H9 (cell line): ENCODE data around the gene ARHGAP15. TPM values are rescaled to one million over a fixed set of nuclear protein-coding genes. Genes with fewer than 3 reads are reported as not detected.

Experiments
- DNase-seq: peaks from one replicate; pipeline ENCODE4 v3.0.0-alpha.2; 2017
- H2AFZ ChIP-seq: one replicate; pipeline ENCODE4 v1.6.1; 2013; ENCODE audit warnings: mild to moderate bottlenecking, low read length, control low read depth, moderate library complexity
- H2AK5ac ChIP-seq: 2 replicates; pipeline ENCODE4 v1.6.1; 2013; ENCODE audit warnings: low read length, control low read depth, mixed read lengths; ENCODE audit not compliant: insufficient read length
- H2BK120ac ChIP-seq: one replicate; pipeline ENCODE4 v1.6.1; 2013; ENCODE audit warnings: low read depth, mild to moderate bottlenecking, low read length, control low read depth, inconsistent platforms; ENCODE audit not compliant: poor library complexity, severe bottlenecking
- H2BK12ac ChIP-seq: 2 replicates; pipeline ENCODE4 v1.6.1; 2013; ENCODE audit warnings: low read length, control low read depth, mixed read lengths, low read depth; ENCODE audit not compliant: insufficient read length
- H2BK15ac ChIP-seq: 2 replicates; pipeline ENCODE4 v1.6.1; 2013; ENCODE audit warnings: low read depth, low read length, control low read depth
- H2BK20ac ChIP-seq: one replicate; pipeline ENCODE4 v1.6.1; 2013; ENCODE audit warnings: low read depth, mild to moderate bottlenecking, low read length, control low read depth, inconsistent platforms; ENCODE audit not compliant: poor library complexity, severe bottlenecking
- H2BK5ac ChIP-seq: 2 replicates; pipeline ENCODE4 v1.6.1; 2013; ENCODE audit warnings: low read length, control low read depth, mixed read lengths; ENCODE audit not compliant: insufficient read length
- H3K14ac ChIP-seq: 2 replicates; pipeline ENCODE4 v1.6.1; 2013; ENCODE audit warnings: low read length, control low read depth; ENCODE audit not compliant: insufficient read depth
- H3K18ac ChIP-seq: 2 replicates; pipeline ENCODE4 v1.6.1; 2013; ENCODE audit warnings: low read depth, mild to moderate bottlenecking, mixed read lengths, low read length, control low read depth; ENCODE audit not compliant: insufficient read length
- H3K23ac ChIP-seq: 2 replicates; pipeline ENCODE4 v1.6.1; 2013; ENCODE audit warnings: low read length, control low read depth, mixed read lengths, low read depth; ENCODE audit not compliant: insufficient read length
- H3K23me2 ChIP-seq: 2 replicates; pipeline ENCODE4 v1.6.1; 2013; ENCODE audit warnings: low read depth, mild to moderate bottlenecking, mixed read lengths, low read length, control low read depth; ENCODE audit not compliant: insufficient read length, poor library complexity, severe bottlenecking
- H3K27ac ChIP-seq: 2 replicates; pipeline ENCODE4 v1.5.1; 2013; ENCODE audit warnings: low read length, control low read depth, mixed read lengths, low read depth; ENCODE audit not compliant: insufficient read length
- H3K27me3 ChIP-seq: 2 replicates; pipeline ENCODE4 v1.6.1; 2013; ENCODE audit warnings: low read length, control low read depth, inconsistent platforms; ENCODE audit not compliant: insufficient read depth
- H3K4ac ChIP-seq: 2 replicates; pipeline ENCODE4 v1.6.1; 2013; ENCODE audit warnings: low read depth, mild to moderate bottlenecking, control low read depth, inconsistent platforms, low read length, moderate library complexity
- H3K4me1 ChIP-seq: 2 replicates; pipeline ENCODE4 v1.6.1; 2013; ENCODE audit warnings: low read length, control low read depth, inconsistent platforms; ENCODE audit not compliant: insufficient read depth
- H3K4me2 ChIP-seq: 2 replicates; pipeline ENCODE4 v1.6.1; 2013; ENCODE audit warnings: low read length, control low read depth, mixed read lengths; ENCODE audit not compliant: insufficient read length, insufficient read depth
- H3K56ac ChIP-seq: 2 replicates; pipeline ENCODE4 v1.6.1; 2013; ENCODE audit warnings: low read depth, mild to moderate bottlenecking, mixed read lengths, low read length, control low read depth; ENCODE audit not compliant: insufficient read length
- H3K79me1 ChIP-seq: 2 replicates; pipeline ENCODE4 v1.6.1; 2013; ENCODE audit warnings: low read depth, mild to moderate bottlenecking, moderate library complexity, low read length, control low read depth, inconsistent platforms; ENCODE audit not compliant: insufficient read depth, poor library complexity, severe bottlenecking
- H3K79me2 ChIP-seq: 2 replicates; pipeline ENCODE4 v1.6.1; 2013; ENCODE audit warnings: low read length, control low read depth, inconsistent platforms; ENCODE audit not compliant: insufficient read depth
- H3K9ac ChIP-seq: 2 replicates; pipeline ENCODE4 v1.6.1; 2013; ENCODE audit warnings: low read length, control low read depth, mixed read lengths; ENCODE audit not compliant: insufficient read length; ENCODE audit errors: extremely low read depth
- H3K9me3 ChIP-seq: one replicate; pipeline ENCODE4 v1.6.1; 2013; ENCODE audit warnings: low read depth, low read length, inconsistent platforms; ENCODE audit not compliant: control insufficient read depth
- H3T11ph ChIP-seq: one replicate; pipeline ENCODE4 v1.6.1; 2013; ENCODE audit warnings: mild to moderate bottlenecking, low read length, control low read depth, inconsistent platforms
- H4K20me1 ChIP-seq: one replicate; pipeline ENCODE4 v1.6.1; 2013; ENCODE audit not compliant: control insufficient read depth, insufficient read length, insufficient read depth
- H4K5ac ChIP-seq: 2 replicates; pipeline ENCODE4 v1.6.1; 2013; ENCODE audit warnings: low read depth, mild to moderate bottlenecking, mixed read lengths, low read length, control low read depth; ENCODE audit not compliant: insufficient read length
- H4K8ac ChIP-seq: replicated peaks from 2 replicates; pipeline ENCODE4 v1.6.1; 2013; ENCODE audit warnings: low read length, control low read depth, mixed read lengths, low read depth; ENCODE audit not compliant: insufficient read length
- H4K91ac ChIP-seq: 2 replicates; pipeline ENCODE4 v1.6.1; 2013; ENCODE audit warnings: low read depth, mild to moderate bottlenecking, moderate library complexity, mixed read lengths, low read length, control low read depth; ENCODE audit not compliant: insufficient read length
- H3K27ac Mint-ChIP-seq, 3 experiments: 2 replicates in 2 of 3; 3 replicates in 1 of 3; pipeline ENCODE4 v1.8.0; 2020 to 2021; ENCODE audit warnings: mixed read lengths in 3 of 3, mild to moderate bottlenecking in 1 of 3, moderate library complexity in 1 of 3
- H3K27me3 Mint-ChIP-seq: 2 replicates; pipeline ENCODE4 v1.8.0; 2021; ENCODE audit warnings: low read depth, mild to moderate bottlenecking, moderate library complexity, mixed read lengths
- H3K36me3 Mint-ChIP-seq, 3 experiments: 2 replicates in 2 of 3; 3 replicates in 1 of 3; pipeline ENCODE4 v1.8.0; 2020 to 2021; ENCODE audit warnings: low read depth in 3 of 3, mixed read lengths in 3 of 3; ENCODE audit not compliant: insufficient read depth in 1 of 3
- H3K4me1 Mint-ChIP-seq, 2 experiments: 2 replicates each; pipeline ENCODE4 v1.8.0; 2020; ENCODE audit warnings: mixed read lengths in 2 of 2
- H3K4me3 Mint-ChIP-seq, 2 experiments: 2 replicates in 1 of 2; 3 replicates in 1 of 2; pipeline ENCODE4 v1.8.0; 2020 to 2021; ENCODE audit warnings: mild to moderate bottlenecking in 2 of 2, mixed read lengths in 2 of 2, moderate library complexity in 1 of 2
- H3K9me3 Mint-ChIP-seq, 2 experiments: 2 replicates in 1 of 2; 3 replicates in 1 of 2; pipeline ENCODE4 v1.8.0; 2020; ENCODE audit warnings: mild to moderate bottlenecking in 2 of 2, mixed read lengths in 2 of 2, moderate library complexity in 1 of 2
- CTCF ChIP-seq: fragments of 200-600 bp; sonication (generic); conservative IDR thresholded peaks from 3 replicates; pipeline ENCODE4 v1.8.0; 2021; ENCODE audit warnings: antibody characterized with exemption, mild to moderate bottlenecking
- WGBS: extraction: QIAGEN DNeasy Blood & Tissue Kit; methylation state at CpG from one replicate; pipeline ENCODE4 v1.1.7; 2013; ENCODE audit warnings: missing lambda C conversion rate, low lambda C conversion rate, mixed read lengths; ENCODE audit not compliant: insufficient read length; ENCODE audit errors: extremely low coverage; 5-methylcytosine and 5-hydroxymethylcytosine counted together
- total RNA-seq: library from RNA; stranded (reverse); gene quantifications from 2 replicates; pipeline ENCODE4 v1.2.1, GENCODE V29; 2021

The ARHGAP15 gene
- total RNA-seq, 1 experiment from 2014 or later = not detected

- Mint-ChIP-seq H3K36me3 (no peaks in the 10 kb centered on the region), H3K27me3 (no peaks in the 10 kb centered on the region), H3K9me3 (no peaks in the 10 kb centered on the region), H3K27ac (no peak overlapping the region), H3K4me1 (peaks cover 3 to 5% of the 10 kb centered on the region in 2 experiments; a peak in 3 of 4 replicates), H3K4me3 (no peak overlapping the region)
- Histone ChIP-seq H3T11ph (no peak overlapping the region), H2AK5ac (no peak overlapping the region), H2BK12ac (no peak overlapping the region), H2BK5ac (no peak overlapping the region), H4K20me1 (no peaks in the 10 kb centered on the region), H2BK20ac (no peak overlapping the region), H3K9ac (no peak overlapping the region), H3K4me2 (no peak overlapping the region), H3K79me2 (no peaks in the 10 kb centered on the region), H3K27ac (no peak overlapping the region), H4K5ac (no peak overlapping the region), H3K23me2 (no peaks in the 10 kb centered on the region), H2BK120ac (no peak overlapping the region), H3K9me3 (no peaks in the 10 kb centered on the region), H3K27me3 (no peaks in the 10 kb centered on the region), H3K4ac (no peak overlapping the region), H3K79me1 (no peaks in the 10 kb centered on the region), H3K23ac (no peak overlapping the region), H3K56ac (no peak overlapping the region), H3K18ac (no peak overlapping the region), H2AFZ (no peak overlapping the region), H2BK15ac (no peak overlapping the region), H3K4me1 (no peaks in the 10 kb centered on the region; the same call in 1 of the 2 replicates), H4K8ac (no peak overlapping the region), H3K14ac (no peak overlapping the region), H4K91ac (no peak overlapping the region)
- no peak for DNase-seq
- TF ChIP-seq CTCF = no peak
- no CpG with 5 or more reads among the region's 2 CpGs for WGBS
Observed at GRCh38 chr2:143398781-143399180, 269.6 kb downstream of the ARHGAP15 start.
